IPS-NIHi7 (cell line): ENCODE results near the gene ANK2.

Source experiments
- DNase-seq: peaks from one replicate; pipeline ENCODE4 v3.0.0; 2012; ENCODE audit warnings: mixed read lengths; ENCODE audit errors: extremely low spot score

ANK2 gene

GRCh38 chr4:113094802-113095201, 45.3 kb downstream of the ANK2 start:
- peak; percentile 29 for DNase-seq

DNA sequence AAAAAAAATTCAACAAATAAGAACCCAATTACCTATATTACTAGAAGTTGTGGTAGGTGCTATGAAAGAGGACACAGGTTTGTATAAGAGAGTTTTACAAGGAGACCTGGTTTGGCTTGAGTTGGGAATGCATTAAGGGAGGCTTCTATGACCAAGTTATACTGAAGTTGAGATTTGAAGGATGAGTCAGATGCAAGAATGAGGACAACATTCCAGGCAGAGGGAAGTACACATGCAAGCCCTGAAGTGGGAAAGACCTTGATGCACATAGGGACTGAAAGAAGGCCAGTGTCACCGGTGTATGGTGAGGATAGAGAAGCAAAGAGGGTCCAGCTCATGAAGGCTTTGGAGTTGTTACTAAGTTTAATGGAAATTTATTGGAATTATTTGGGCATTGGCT, 52.2 kb downstream of the ANK2 start:
- DNase-seq, result no peak

GRCh38 chr4:113103556-113103955, 54.1 kb downstream of the ANK2 start:
- no peak for DNase-seq

DNA sequence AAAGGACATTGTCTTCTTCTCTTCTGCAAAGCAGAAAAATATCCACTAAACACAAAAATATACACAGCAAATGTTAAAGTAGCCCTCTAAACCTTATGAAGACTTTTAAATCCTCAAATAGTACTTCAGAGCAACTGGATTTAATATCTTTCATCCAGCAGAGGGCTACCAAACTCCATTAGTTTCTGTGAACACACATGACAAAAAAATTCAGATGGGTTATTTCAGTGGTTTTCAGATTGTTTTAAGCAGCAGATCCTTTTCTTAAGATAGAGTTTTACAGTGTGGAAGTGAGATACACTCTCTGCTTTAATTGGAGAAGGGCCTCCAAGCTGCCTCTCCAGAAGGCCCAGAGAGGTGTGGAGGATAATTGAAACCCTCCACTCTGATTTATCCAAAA, 56.7 kb downstream of the ANK2 start:
- peak; percentile 15 for DNase-seq

DNA sequence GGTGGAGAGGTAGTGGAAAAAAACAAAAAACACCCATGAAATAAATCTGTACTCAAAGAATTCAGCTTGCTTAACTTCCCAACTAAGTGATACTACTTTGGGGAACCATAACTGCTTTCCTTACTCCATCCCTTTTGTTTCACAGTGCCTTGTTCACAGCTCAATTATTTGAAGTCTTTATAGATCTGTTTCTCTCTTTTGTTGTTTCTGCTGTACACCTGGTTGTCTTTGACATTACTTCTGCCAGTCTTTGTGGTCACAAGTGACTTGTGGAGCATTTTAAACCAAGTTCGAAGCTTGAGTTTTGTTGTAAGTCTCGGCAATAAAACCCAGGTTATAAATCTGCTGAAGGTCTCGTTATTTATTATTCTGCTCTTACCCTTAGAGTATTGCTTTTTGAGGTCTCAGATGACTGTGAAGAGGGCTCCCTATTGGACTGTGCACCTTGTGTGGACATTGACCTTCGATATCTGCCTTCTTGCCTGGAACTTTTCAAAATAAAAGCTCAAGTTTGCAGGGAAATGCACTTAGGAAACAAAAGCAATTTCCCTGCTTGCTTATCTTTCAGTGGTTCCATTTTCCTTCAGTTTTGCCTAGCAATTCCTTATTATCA, 59.8 kb downstream of the ANK2 start:
- no peak for DNase-seq

DNA sequence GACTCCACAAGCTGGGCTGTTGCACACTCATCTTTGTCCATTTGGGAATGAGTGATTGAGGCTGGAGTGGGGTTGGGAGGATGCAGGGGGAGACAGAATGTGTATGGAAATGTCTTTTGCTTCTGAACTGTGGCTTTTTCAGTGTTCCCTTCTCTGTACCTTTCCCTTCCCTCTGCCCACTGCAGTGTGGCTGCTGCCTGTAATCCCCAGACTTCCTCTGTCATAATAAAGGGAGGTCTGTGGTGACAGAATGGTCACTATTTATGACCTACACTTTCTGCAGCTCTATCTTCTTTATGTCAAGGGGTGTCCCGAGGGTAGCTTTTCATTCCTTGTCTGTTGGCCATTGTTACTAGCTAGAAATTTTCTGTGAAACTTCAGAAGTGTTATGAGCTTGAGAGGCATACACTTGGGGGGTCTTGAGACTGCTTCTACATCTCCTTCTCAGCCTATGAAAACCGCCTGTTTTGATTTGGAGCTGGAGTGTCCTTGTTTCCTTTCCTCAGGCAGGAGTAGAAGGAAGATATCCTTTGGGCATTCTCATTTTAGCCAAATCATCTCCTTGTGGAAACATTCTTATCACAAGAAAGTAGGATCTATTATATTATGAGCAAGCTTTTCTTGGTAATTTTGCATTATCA, 63.0 kb downstream of the ANK2 start:
- DNase-seq, result no peak

DNA sequence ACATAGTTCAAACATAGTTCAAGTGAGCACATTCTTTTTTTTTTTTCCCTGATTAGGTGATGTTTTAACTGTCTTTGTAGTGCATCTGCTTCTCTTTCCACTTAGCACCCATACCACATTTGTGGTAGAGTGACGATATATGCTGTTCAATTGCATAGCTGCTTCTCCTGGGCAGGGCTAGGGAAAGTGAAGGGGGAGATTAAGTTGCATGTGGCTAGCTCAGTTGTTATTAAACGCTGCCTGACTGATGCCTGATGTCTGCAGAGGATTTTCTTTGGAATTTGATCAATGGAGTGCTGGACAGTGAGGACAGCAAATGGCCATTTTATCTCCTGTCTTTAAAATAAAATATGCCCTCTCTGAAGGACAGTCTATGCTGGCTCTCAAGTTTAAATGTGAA, 63.7 kb downstream of the ANK2 start:
- DNase-seq, result no peak

DNA sequence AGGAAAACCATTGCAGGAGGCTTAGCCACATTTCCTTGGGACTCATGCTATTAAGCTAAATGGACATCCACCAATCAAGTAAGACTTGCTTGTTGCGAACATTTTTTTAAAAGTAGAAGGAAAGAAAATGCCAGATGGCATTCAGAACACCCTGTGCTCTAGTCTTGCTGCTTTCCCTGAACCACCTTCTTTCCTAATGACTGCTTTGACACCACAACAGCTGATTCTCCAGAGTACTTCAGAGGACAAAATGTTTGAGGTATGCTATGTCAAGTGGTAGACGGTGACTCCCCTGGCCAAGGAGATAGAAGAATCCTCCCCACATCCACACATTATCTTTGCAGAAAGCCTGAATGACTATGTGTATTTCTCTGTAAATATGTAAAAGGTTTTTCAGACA, 65.4 kb downstream of the ANK2 start:
- DNase-seq, result no peak

DNA sequence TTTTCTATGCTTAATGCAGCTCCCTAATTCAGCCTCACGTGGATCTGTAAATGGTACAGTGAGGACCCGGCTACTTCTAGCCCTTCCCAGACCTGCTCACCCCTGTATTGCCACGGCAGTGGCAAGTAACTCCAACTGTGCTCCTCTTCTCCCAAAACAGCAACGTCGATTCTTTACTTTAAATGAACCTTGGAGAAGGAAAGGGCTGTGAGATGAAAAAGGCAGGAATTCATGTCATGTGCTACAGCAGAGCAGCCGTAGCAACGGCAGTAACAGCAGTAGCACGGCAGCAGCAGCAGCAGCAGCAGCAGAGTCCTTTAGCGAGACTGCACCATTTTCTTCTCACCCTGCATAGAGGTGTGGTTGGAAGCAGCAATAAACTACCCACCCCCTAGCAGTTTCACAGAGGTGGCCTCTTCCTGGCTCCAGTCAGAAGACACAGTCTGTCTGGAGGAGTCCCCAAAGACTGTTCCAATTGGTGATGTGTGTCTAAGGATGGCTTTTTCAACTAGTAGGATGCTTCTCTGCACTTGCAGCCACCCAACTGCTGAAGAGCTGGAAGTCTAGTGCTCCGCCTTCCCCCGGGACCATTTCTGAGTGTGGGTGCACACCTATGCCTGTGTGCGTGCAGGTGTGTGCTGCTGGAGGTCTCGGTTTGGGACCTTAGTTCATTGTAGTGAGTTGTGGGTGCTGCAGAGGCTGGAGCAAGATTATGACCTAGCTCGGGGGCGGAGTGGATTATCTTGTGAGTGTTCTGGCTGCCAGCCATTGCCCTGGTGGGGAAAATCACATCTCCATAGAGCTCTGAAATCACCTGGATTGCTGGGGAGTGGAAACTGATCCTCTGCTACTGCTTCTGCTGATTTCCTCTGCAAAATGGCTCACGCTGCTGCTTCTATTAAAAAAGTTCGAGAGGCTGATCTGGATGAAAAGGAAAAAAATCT, 67.2 kb downstream of the ANK2 start:
- DNase-seq, result peak; percentile 9

- DNase-seq, result no peak
These were observed 67.9 kb downstream of the ANK2 start for GRCh38 chr4:113117358-113117702.

DNA sequence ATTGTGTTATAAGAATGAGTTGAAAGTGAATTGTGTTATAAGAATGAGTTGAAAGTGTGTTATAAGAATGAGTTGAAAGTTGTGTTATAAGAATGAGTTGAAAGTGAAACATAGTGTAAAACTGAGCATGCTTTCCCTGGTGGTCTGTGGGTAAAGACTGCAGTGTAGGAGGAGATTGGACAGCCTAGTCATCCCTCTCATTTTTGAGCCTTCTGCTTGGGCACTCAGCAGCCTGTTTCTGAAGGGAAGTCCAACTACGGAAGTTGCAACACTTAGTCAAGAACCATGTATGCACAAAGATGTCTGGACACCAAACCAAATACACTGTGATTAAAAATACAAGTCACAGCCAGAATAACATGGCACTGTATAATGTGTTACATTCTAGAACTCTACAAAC, 72.6 kb downstream of the ANK2 start:
- DNase-seq, result no peak

GRCh38 chr4:113125418-113125817, 76.0 kb downstream of the ANK2 start:
- DNase-seq, result no peak

DNA sequence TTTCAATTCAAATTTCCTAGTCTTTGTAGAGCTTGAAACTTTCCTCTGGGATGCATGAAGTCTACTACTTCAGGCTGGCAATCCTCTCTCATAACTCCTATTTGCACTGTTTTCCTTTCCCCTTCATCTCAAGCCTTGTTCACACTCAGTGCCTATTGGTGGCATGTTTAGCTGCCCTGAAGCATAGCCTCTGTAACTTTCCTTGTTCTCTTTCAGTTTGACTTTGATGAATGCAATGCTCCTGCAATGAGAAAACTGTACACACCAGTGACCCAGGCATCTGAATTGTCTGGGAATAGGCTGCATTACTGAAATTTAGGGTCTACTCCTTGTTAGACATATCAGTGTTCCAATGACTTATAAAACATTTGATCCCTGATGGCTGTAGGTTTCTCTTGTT, 81.7 kb downstream of the ANK2 start:
- no peak for DNase-seq

DNA sequence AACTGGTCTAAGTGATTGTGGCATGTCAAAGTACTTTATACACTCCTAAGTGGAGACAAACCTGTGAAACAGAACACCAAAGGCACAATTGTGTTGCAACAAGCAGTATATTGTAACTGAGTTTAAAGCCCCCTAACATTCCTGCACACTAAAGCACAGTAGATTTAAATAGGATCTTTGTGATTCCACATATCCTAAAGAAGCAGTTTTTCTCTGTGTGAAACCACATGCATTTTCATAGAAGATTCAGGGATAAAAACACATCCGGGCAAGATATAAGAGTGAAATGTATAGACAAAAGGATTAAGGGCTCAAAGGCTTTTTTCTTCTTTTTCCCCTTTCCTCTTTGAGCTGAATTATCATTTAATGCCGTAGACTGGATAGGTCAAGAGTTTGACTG, 82.2 kb downstream of the ANK2 start:
- no peak for DNase-seq

DNA sequence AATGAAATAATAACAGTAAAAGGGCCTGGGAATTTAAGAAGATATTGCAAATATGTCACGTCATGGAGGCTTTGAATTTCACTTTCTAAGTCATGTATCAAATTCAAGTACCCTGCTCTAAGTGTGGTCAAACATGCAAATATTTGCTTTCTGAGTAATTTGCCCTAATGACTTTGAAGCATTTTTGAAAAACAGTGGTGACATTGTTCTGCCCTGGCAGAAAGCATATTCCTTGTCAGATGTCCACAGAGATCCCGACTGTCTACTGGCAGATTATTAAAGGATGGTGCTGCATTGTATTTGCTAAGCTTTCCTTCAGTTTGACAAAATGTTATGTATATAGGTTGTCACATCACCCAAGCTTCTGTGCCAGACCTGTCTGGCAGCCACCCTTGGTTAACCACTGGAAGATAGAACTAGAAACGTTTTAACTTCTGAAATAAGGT, 92.5 kb downstream of the ANK2 start:
- DNase-seq, result no peak

DNA sequence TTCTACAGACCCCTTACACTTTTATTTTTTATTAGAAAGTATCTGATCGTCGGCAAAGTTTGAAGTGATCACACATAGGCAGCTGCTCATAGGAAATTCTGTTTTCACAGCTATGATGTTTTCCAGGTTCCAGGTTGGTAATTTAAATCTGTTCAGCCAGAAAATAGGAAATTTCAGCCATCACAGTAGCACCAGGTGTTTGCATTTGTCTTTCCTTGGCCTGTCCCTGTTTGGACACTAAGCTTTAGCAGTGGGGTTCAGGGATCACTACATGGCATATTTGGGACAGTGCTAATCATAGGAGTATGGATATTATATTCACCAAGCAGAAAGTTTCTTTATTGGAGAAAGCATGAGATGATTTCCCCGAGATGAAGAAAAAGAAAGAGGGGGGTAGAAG, 92.9 kb downstream of the ANK2 start:
- no peak for DNase-seq

GRCh38 chr4:113144091-113144490, 94.6 kb downstream of the ANK2 start:
- no peak for DNase-seq

GRCh38 chr4:113145147-113145518, 95.7 kb downstream of the ANK2 start:
- no peak for DNase-seq

DNA sequence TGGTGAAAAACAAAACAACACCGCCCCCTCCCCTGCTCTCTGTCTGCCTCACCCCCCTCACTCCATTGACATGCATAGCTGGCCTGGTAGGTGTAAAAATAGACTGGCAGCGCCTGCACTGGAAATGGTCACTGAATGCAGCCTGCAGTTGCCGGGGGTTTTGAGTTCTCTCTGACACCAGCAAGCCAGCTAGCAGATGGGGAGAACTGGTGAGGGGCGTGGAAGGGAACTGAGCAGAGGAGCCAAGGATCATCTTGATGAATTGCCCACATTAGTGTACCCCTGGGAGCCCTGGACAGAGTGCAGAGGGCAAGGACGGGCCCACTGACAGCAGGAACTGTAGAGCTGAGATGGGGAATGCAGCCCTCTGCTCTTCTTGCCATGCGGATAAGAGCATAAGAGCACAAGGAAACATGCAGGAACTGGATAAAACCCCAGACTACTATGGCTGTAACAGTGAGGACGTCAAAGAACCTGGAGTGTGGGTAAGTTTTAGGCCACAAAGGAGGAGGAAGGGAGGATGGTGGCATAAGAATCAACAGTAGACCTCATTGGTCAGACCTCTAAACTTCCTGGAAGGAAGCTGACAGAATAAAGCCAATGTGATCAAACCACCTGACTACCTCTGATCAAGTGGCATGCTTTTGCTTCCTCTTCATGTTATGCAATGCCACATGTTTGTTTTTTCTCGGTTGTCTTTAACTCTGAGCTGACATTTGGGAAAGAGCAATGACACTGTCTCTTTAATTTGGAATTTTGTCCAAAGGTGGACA, 96.3 kb downstream of the ANK2 start:
- peak; percentile 65 for DNase-seq

DNA sequence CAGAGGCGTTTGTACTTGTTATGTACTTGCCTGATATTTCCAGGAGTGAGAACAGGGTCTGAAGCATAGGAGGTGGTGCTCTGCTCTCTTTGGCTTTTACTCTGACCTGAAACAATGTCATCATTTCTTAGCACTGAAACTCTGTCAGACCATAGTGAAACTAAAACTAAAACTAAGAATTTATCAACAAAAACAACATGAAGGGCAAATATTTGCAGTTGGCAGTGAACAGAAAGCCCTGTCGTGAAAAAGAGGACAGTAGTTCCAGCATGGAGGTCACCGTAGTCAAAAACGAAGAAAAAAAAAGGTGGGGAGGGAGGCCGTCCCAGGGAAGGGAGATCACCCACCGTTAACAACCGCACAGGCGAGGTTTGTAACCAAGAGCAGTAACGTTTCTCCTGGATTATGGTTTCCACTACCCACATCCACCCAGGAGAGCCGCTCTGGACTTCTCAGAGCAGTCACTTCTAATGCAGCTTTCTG, 97.5 kb downstream of the ANK2 start:
- DNase-seq, result no peak

DNA sequence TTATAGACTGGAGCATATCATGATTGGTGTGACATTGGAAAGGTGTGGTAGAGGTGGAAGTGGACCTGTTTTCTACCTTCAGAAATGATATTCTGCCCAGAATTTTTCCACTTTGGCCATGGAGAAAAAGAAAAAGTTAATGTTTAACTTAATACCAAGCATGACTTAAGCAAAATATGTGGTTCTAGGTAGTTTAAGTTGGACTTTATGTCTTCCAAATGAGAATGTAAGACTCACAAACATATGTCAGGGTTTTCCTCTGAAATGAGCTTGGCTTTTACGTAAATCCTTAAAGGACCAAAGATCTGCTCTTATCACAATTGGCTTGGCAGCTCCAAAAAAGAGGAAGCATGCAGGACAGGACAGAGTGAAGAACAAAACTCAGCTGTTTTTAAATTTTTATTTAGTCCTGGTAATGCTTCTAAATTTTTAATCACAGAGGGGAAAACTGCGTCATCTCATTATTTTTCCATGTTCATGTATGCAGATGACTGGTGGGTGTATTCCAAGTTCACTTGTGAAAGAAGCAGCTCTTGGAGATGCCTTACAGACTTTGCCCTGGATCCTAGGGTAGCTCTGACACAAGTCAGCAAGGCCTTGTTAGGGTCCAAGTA, 98.2 kb downstream of the ANK2 start:
- no peak for DNase-seq

DNA sequence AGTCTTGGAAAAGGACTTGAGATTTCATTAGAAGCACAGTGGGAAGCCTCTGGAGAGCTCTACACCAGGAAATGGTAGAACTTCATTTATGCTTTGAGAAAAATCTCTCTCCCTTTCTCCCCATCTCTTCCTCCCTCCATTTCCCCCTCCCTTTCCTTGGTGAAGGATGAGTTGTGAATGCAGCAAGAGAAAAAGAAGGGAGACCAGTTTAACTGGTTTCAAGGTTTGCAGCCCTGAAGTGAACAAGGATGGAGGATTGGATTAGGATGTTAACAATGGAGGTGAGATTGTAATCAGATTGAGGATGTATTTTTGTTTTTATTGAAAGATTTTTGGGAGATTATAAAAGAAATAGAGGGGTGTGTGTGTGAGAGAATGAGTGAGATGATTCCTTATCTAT, 99.5 kb downstream of the ANK2 start:
- DNase-seq, result no peak
